WTC11 (cell line): ENCODE data around the gene IL17RA. TPM values are rescaled to one million over a fixed set of nuclear protein-coding genes. Genes with fewer than 3 reads are reported as not detected.

Experiments
- ATAC-seq: fragments of 200-7000 bp; cut with Tn5 transposase; 2 replicates; pipeline ENCODE4 v1.10.0; 2021; ENCODE audit warnings: mild to moderate bottlenecking, moderate library complexity
- CTCF ChIA-PET: fragments of 300-600 bp; sonication (Branson Sonifier 250); formaldehyde crosslinking; loops from one replicate; lab custom pipeline; 2021; ENCODE audit warnings: antibody characterized with exemption; lab: Charles Lee
- POLR2A ChIA-PET: fragments of 350-600 bp; sonication (Branson Sonifier 250); formaldehyde crosslinking; loops from one replicate; lab custom pipeline; 2021; ENCODE audit warnings: antibody characterized with exemption; lab: Charles Lee
- DNase-seq: peaks from one replicate; pipeline ENCODE4 v3.0.0; 2021; ENCODE audit warnings: low spot score
- H3K27ac Mint-ChIP-seq: 2 replicates; pipeline ENCODE4 v1.8.0; 2021; ENCODE audit warnings: mixed read lengths
- H3K27me3 Mint-ChIP-seq: 2 replicates; pipeline ENCODE4 v1.8.0; 2021; ENCODE audit warnings: low read depth, mild to moderate bottlenecking, moderate library complexity, mixed read lengths
- H3K36me3 Mint-ChIP-seq: 2 replicates; pipeline ENCODE4 v1.8.0; 2021; ENCODE audit warnings: mixed read lengths
- H3K4me1 Mint-ChIP-seq: 2 replicates; pipeline ENCODE4 v1.8.0; 2022; ENCODE audit warnings: mixed read lengths
- H3K4me3 Mint-ChIP-seq: 2 replicates; pipeline ENCODE4 v1.8.0; 2021; ENCODE audit warnings: mild to moderate bottlenecking, moderate library complexity, mixed read lengths
- H3K9me3 Mint-ChIP-seq: 2 replicates; pipeline ENCODE4 v1.8.0; 2021; ENCODE audit warnings: mixed read lengths
- ARID4B ChIP-seq: sonication (generic); formaldehyde crosslinking; IDR thresholded peaks from 2 replicates; pipeline ENCODE4 v1.8.0; 2023; ENCODE audit warnings: missing genetic modification reagents, mild to moderate bottlenecking, borderline replicate concordance
- ATF1 ChIP-seq: sonication (generic); formaldehyde crosslinking; IDR thresholded peaks from 2 replicates; pipeline ENCODE4 v1.8.1; 2023; ENCODE audit warnings: mild to moderate bottlenecking, moderate library complexity, missing genetic modification reagents
- ATF2 ChIP-seq: sonication (generic); formaldehyde crosslinking; IDR thresholded peaks from 2 replicates; pipeline ENCODE4 v1.8.1; 2022; ENCODE audit warnings: low read depth, missing genetic modification reagents, borderline replicate concordance
- KAT7 ChIP-seq: sonication (generic); formaldehyde crosslinking; IDR thresholded peaks from 2 replicates; pipeline ENCODE4 v1.8.1; 2023; ENCODE audit warnings: missing genetic modification reagents, mild to moderate bottlenecking, borderline replicate concordance
- MLX ChIP-seq: sonication (generic); formaldehyde crosslinking; IDR thresholded peaks from 2 replicates; pipeline ENCODE4 v1.8.1; 2023; ENCODE audit warnings: mild to moderate bottlenecking, missing genetic modification reagents, moderate library complexity
- NFATC4 ChIP-seq: fragments of 250-450 bp; sonication (Bioruptor Pico); IDR thresholded peaks from 2 replicates; pipeline ENCODE4 v1.9.0; 2021; ENCODE audit warnings: mild to moderate bottlenecking
- RORB ChIP-seq: fragments of 250-450 bp; sonication (Bioruptor Pico); IDR thresholded peaks from 2 replicates; pipeline ENCODE4 v1.9.0; 2021; ENCODE audit warnings: mild to moderate bottlenecking
- TEAD1 ChIP-seq: sonication (generic); formaldehyde crosslinking; IDR thresholded peaks from 2 replicates; pipeline ENCODE4 v1.8.0; 2022; ENCODE audit warnings: mild to moderate bottlenecking, missing genetic modification reagents
- TEAD4 ChIP-seq: sonication (generic); formaldehyde crosslinking; IDR thresholded peaks from 2 replicates; pipeline ENCODE4 v1.8.0; 2022; ENCODE audit warnings: mild to moderate bottlenecking, missing genetic modification reagents
- ZNF219 ChIP-seq: sonication (generic); formaldehyde crosslinking; IDR thresholded peaks from 2 replicates; pipeline ENCODE4 v1.8.0; 2023; ENCODE audit warnings: missing genetic modification reagents, mild to moderate bottlenecking, borderline replicate concordance
- ZNF281 ChIP-seq: sonication (generic); formaldehyde crosslinking; IDR thresholded peaks from 2 replicates; pipeline ENCODE4 v1.8.0; 2023; ENCODE audit warnings: mild to moderate bottlenecking, missing genetic modification reagents
- ZNF396 ChIP-seq: fragments of 250-450 bp; sonication (Bioruptor Pico); IDR thresholded peaks from 2 replicates; pipeline ENCODE4 v1.8.0; 2021; ENCODE audit warnings: mild to moderate bottlenecking, moderate library complexity, borderline replicate concordance
- total RNA-seq: library from RNA; stranded (reverse); gene quantifications from 3 replicates; pipeline ENCODE4 v1.2.3, GENCODE V29; 2021
- TF ChIP-seq, protein P1 (sequence below): sonication (generic); formaldehyde crosslinking; IDR thresholded peaks from 2 replicates; pipeline ENCODE4 v1.8.0; 2022; ENCODE audit warnings: mild to moderate bottlenecking, missing genetic modification reagents
- TF ChIP-seq, protein P2 (sequence below): sonication (generic); formaldehyde crosslinking; IDR thresholded peaks from 2 replicates; pipeline ENCODE4 v1.8.1; 2023; ENCODE audit warnings: mild to moderate bottlenecking, moderate library complexity, missing genetic modification reagents

Gene IL17RA
- total RNA-seq, 1 experiment from 2014 or later: 7.9 TPM

DNA sequence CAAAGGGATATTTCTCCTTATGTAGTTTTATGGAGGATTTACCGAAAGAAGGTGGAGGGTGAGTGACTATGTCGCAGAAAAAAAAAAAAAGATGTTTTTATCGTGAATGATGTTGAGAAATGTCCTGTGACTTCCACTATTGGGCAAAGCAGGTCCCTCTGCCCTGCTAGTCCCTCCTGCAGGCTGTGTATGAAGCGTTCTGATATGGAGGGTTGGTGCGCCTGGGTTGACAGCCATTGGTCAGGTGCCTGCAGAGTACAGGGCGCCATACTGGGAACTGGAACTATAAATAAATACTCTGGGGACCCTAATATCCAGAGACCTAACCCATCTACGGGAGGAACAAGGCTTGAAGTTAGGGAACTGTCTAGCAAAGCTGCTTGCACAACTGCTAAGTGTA lies 1.5 kb downstream of the IL17RA start (continued):
- TF ChIP-seq NFATC4 (CRISPR knock-in tag) (no peak), ZNF219 (CRISPR knock-in tag) (no peak), RORB (CRISPR knock-in tag) (no peak)

DNA sequence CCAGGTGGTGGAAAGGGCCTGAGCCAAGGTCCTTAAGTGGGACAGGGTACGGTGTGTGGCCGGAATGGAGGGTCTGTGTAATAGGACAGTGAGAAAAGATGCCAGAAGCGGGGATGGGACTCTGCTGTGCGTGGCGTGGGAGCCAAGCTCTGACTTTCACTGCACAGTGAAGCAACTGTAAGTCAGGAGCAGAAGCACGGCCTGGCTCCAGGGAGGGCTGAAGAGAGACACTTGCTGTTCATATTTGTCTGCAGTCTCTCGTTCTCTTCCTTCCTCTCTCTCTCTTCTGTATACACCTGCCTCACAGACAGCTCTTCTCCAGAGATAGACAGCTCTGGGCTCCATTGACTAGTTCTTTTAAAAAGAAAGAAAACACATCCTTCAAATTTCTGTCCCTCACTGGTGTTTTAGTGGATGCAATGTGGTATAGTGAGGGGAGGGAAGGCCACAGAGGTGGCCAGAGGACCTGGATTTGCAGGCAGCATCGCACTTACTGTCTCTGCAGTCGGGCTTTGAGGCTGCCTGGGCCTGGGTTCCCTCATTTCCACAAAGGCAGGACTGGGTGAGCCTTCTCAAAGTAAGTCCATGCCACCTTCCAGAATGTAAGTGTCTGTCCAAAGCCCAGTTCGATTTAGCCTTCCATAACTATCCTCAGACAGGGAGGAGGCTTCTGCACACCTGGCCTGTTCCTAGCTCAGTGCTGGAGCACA lies 2.1 kb downstream of the IL17RA start:
- H3K36me3 Mint-ChIP-seq: no peaks in the 10 kb centered on the region
- POLR2A ChIA-PET: no interaction called here
- no peak for ATAC-seq
- H3K27me3 Mint-ChIP-seq: peaks cover 34% of the 10 kb centered on the region
- no peak overlapping the region for H3K27ac Mint-ChIP-seq
- TF ChIP-seq ZNF281 (CRISPR knock-in tag): no peak
- TF ChIP-seq TEAD4 (CRISPR knock-in tag): no peak
- H3K4me1 Mint-ChIP-seq: peaks cover 29% of the 10 kb centered on the region
- H3K9me3 Mint-ChIP-seq: no peaks in the 10 kb centered on the region
- CTCF ChIA-PET: interaction anchor here (1.3 to 2.5 kb wide), 2 partner anchors 9 to 85 kb away, joined by 3 to 18 read pairs; no protein-coding TSS in a partner anchor
- no peak for DNase-seq
- peak overlapping the region; percentile 71; the same call in 1 of the 2 replicates for H3K4me3 Mint-ChIP-seq

DNA sequence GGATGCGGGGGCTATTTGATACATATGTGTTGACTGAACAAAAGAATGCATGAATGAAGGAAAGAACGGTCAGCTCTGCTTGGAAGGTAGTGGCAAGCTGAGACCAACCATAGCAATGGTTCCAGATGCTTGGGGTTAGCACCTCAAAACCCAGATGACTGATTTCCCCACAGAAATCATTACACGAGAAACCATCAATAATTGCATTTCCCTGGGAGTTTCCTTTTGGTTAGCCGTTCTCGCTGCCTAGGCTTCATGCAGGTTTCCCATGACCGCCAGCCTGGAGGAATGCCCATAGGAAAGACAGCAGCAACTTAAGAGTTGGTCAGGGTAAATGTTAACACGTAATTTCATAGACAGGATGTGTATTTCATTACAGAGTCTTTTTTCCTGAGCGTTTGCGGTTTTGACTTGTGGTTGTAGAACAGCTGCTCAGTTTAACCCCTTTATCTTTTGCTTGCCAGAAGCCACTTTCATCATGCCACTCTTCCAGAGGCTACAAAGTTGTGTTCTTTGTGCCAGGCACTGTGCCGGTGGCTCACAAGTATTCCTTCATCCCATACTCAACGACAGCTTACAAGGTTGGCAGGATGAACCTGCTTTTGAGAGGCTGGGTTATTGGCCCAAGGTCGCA lies 2.8 kb downstream of the IL17RA start:
- ChIA-PET CTCF (interaction anchor here (1.3 to 2.5 kb wide), 2 partner anchors 8 to 84 kb away, joined by 3 to 18 read pairs; no protein-coding TSS in a partner anchor), POLR2A (no interaction called here)
- no peak for TF ChIP-seq ZNF396
- TF ChIP-seq NFATC4 (CRISPR knock-in tag): no peak
- TF ChIP-seq, protein P1, sequence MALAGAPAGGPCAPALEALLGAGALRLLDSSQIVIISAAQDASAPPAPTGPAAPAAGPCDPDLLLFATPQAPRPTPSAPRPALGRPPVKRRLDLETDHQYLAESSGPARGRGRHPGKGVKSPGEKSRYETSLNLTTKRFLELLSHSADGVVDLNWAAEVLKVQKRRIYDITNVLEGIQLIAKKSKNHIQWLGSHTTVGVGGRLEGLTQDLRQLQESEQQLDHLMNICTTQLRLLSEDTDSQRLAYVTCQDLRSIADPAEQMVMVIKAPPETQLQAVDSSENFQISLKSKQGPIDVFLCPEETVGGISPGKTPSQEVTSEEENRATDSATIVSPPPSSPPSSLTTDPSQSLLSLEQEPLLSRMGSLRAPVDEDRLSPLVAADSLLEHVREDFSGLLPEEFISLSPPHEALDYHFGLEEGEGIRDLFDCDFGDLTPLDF (CRISPR knock-in tag): no peak
- TF ChIP-seq MLX (CRISPR knock-in tag): no peak
- TF ChIP-seq TEAD1: no peak
- Mint-ChIP-seq H3K4me1 (peaks cover 34% of the 10 kb centered on the region), H3K36me3 (no peaks in the 10 kb centered on the region), H3K9me3 (no peaks in the 10 kb centered on the region), H3K27ac (no peak overlapping the region), H3K27me3 (peaks cover 34% of the 10 kb centered on the region), H3K4me3 (no peak overlapping the region)
- no peak for DNase-seq
- ATAC-seq: no peak

GRCh38 chr22:17090550-17090949 lies 5.8 kb downstream of the IL17RA start:
- ChIA-PET CTCF (interaction anchor here (1.3 to 2.5 kb wide), 3 partner anchors 16 to 32 kb away, joined by 3 to 13 read pairs (median 9); no protein-coding TSS in a partner anchor), POLR2A (no interaction called here)
- H3K36me3 Mint-ChIP-seq: no peaks in the 10 kb centered on the region
- TF ChIP-seq, protein P2, sequence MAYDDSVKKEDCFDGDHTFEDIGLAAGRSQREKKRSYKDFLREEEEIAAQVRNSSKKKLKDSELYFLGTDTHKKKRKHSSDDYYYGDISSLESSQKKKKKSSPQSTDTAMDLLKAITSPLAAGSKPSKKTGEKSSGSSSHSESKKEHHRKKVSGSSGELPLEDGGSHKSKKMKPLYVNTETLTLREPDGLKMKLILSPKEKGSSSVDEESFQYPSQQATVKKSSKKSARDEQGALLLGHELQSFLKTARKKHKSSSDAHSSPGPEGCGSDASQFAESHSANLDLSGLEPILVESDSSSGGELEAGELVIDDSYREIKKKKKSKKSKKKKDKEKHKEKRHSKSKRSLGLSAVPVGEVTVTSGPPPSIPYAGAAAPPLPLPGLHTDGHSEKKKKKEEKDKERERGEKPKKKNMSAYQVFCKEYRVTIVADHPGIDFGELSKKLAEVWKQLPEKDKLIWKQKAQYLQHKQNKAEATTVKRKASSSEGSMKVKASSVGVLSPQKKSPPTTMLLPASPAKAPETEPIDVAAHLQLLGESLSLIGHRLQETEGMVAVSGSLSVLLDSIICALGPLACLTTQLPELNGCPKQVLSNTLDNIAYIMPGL (CRISPR knock-in tag): no peak
- no peak for TF ChIP-seq ARID4B (CRISPR knock-in tag)
- TF ChIP-seq KAT7 (CRISPR knock-in tag): no peak
- TF ChIP-seq ATF1 (CRISPR knock-in tag): no peak
- no peak for TF ChIP-seq ATF2 (CRISPR knock-in tag)

More at GRCh38 chr22:17090550-17090949, 5.8 kb downstream of the IL17RA start:
- H3K4me1 Mint-ChIP-seq: peaks cover 30% of the 10 kb centered on the region
- no peak overlapping the region for H3K27ac Mint-ChIP-seq
- DNase-seq: no peak
- no peak for ATAC-seq
- no peaks in the 10 kb centered on the region for H3K9me3 Mint-ChIP-seq
- H3K4me3 Mint-ChIP-seq: no peak overlapping the region
- H3K27me3 Mint-ChIP-seq: peaks cover 17% of the 10 kb centered on the region
